ENCODE results near the gene SSMEM1.

- no peak for TF ChIP-seq YY1 (IDR thresholded peaks at IDR 0.05)
- TF ChIP-seq CTCF (IDR thresholded peaks at IDR 0.05; ENCODE audit: low read depth, low read length, missing input control): no peak
- no peak for TF ChIP-seq REST (IDR thresholded peaks at IDR 0.05)
- no peak for TF ChIP-seq EGR1 (IDR thresholded peaks at IDR 0.05; ENCODE audit: low read depth in 2 of 2)
- no peak for TF ChIP-seq NR2F2 (IDR thresholded peaks at IDR 0.05)
- TF ChIP-seq GABPA (IDR thresholded peaks at IDR 0.05 in 1 of 2, conservative IDR thresholded peaks at IDR 0.05 in 1 of 2): no peak
- no peak for TF ChIP-seq RAD21 (IDR thresholded peaks at IDR 0.05)
- TF ChIP-seq FOXA1 (IDR thresholded peaks at IDR 0.05): no peak
Observed at GRCh38 chr7:130180571-130181262, 26.9 kb upstream of the SSMEM1 start.
